Measurements from ENCODE around the gene SERP2. TPM values are rescaled to one million over a fixed set of nuclear protein-coding genes. Genes with fewer than 3 reads are reported as not detected.

The SERP2 gene
- total and polyA plus RNA-seq, 2 donors (not counting 1 experiment from before 2014, with no cell fraction given), result 10.6 to 15.5 TPM

- DNase-seq (ENCODE audit: low read depth in 2 of 2), result no peak
- H3K27me3 ChIP-seq (ENCODE audit: control insufficient read depth, insufficient read depth, low read length), result peaks cover 3% of the 10 kb centered on the region
- H3K4me3 ChIP-seq (replicated peaks in 1 of 4; ENCODE audit: control extremely low read depth in 1 of 4, insufficient read depth in 1 of 4, low read depth in 3 of 4, low read length in 4 of 4), result no peak overlapping the region
- H3K9ac ChIP-seq (ENCODE audit: insufficient read depth, low read length), result no peak overlapping the region
- no peaks in the 10 kb centered on the region for H3K79me2 ChIP-seq (ENCODE audit: control insufficient read depth, insufficient read depth, low read length)
- H3K4me2 ChIP-seq (ENCODE audit: extremely low read depth, insufficient read depth, low read length), result no peak overlapping the region
- H3K4me1 ChIP-seq (ENCODE audit: control insufficient read depth, extremely low read depth, insufficient read depth, low read length), result no peaks in the 10 kb centered on the region
- no peaks in the 10 kb centered on the region for H4K20me1 ChIP-seq (ENCODE audit: control insufficient read depth, extremely low read depth, insufficient read depth, low read length)
- H2AFZ ChIP-seq (ENCODE audit: low read length), result no peak overlapping the region
- H3K9me3 ChIP-seq (ENCODE audit: control insufficient read depth, insufficient read depth, low read depth, low read length), result no peaks in the 10 kb centered on the region
- TF ChIP-seq, protein P1, sequence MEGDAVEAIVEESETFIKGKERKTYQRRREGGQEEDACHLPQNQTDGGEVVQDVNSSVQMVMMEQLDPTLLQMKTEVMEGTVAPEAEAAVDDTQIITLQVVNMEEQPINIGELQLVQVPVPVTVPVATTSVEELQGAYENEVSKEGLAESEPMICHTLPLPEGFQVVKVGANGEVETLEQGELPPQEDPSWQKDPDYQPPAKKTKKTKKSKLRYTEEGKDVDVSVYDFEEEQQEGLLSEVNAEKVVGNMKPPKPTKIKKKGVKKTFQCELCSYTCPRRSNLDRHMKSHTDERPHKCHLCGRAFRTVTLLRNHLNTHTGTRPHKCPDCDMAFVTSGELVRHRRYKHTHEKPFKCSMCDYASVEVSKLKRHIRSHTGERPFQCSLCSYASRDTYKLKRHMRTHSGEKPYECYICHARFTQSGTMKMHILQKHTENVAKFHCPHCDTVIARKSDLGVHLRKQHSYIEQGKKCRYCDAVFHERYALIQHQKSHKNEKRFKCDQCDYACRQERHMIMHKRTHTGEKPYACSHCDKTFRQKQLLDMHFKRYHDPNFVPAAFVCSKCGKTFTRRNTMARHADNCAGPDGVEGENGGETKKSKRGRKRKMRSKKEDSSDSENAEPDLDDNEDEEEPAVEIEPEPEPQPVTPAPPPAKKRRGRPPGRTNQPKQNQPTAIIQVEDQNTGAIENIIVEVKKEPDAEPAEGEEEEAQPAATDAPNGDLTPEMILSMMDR (conservative IDR thresholded peaks at IDR 0.05 in 1 of 2, IDR thresholded peaks at IDR 0.05 in 1 of 2; ENCODE audit: low read depth in 1 of 2, low read length in 2 of 2), result no peak
- no peak for TF ChIP-seq EZH2 (IDR thresholded peaks at IDR 0.05; ENCODE audit: low read length, missing control alignments)
- H3K27ac ChIP-seq (ENCODE audit: insufficient read depth, low read length), result no peak overlapping the region
- H3K36me3 ChIP-seq (ENCODE audit: control insufficient read depth, insufficient read depth, low read length), result no peaks in the 10 kb centered on the region
These were observed 48.4 kb downstream of the SERP2 start for GRCh38 chr13:44421853-44422525.

GRCh38 chr13:44422755-44423643, 49.4 kb downstream of the SERP2 start:
- no peak overlapping the region for H3K4me3 ChIP-seq (replicated peaks in 1 of 4; ENCODE audit: control extremely low read depth in 1 of 4, insufficient read depth in 1 of 4, low read depth in 3 of 4, low read length in 4 of 4)
- H3K27ac ChIP-seq (ENCODE audit: insufficient read depth, low read length), result no peak overlapping the region
- no peaks in the 10 kb centered on the region for H4K20me1 ChIP-seq (ENCODE audit: control insufficient read depth, extremely low read depth, insufficient read depth, low read length)
- no peak for DNase-seq (ENCODE audit: low read depth in 2 of 2)
- H3K9ac ChIP-seq (ENCODE audit: insufficient read depth, low read length), result no peak overlapping the region
- H3K4me1 ChIP-seq (ENCODE audit: control insufficient read depth, extremely low read depth, insufficient read depth, low read length), result no peaks in the 10 kb centered on the region
- no peaks in the 10 kb centered on the region for H3K36me3 ChIP-seq (ENCODE audit: control insufficient read depth, insufficient read depth, low read length)
- H3K4me2 ChIP-seq (ENCODE audit: extremely low read depth, insufficient read depth, low read length), result no peak overlapping the region
- TF ChIP-seq, protein P1 (conservative IDR thresholded peaks at IDR 0.05 in 1 of 2, IDR thresholded peaks at IDR 0.05 in 1 of 2; ENCODE audit: low read depth in 1 of 2, low read length in 2 of 2), result no peak
- TF ChIP-seq EZH2 (IDR thresholded peaks at IDR 0.05; ENCODE audit: low read length, missing control alignments), result no peak
- H2AFZ ChIP-seq (ENCODE audit: low read length), result no peak overlapping the region
- H3K9me3 ChIP-seq (ENCODE audit: control insufficient read depth, insufficient read depth, low read depth, low read length), result no peaks in the 10 kb centered on the region
- H3K79me2 ChIP-seq (ENCODE audit: control insufficient read depth, insufficient read depth, low read length), result no peaks in the 10 kb centered on the region
- peaks cover 3% of the 10 kb centered on the region for H3K27me3 ChIP-seq (ENCODE audit: control insufficient read depth, insufficient read depth, low read length)

DNA sequence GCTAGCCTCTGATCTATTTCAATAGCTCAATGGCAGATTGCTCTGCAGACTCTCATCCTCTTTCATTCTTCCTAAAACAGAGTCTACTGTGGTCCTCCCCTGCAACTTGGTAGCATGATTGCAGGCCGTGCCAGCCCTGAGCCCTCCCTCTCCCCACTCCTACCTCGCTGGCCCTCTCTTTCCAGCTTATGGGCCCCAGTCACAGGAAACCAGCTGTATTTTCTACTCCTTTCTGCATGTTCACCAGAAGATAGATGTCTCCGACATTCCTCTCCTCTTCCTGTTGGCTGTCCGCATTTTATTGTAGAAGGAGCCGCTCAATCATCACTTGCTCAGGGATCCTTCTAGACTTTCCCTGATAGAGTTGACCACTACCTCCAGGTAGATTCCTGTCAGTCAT, 50.2 kb downstream of the SERP2 start:
- Histone ChIP-seq H3K79me2 (ENCODE audit: control insufficient read depth, insufficient read depth, low read length) (no peaks in the 10 kb centered on the region), H3K9ac (ENCODE audit: insufficient read depth, low read length) (no peak overlapping the region), H4K20me1 (ENCODE audit: control insufficient read depth, extremely low read depth, insufficient read depth, low read length) (no peaks in the 10 kb centered on the region), H3K4me3 (replicated peaks in 1 of 4; ENCODE audit: control extremely low read depth in 1 of 4, insufficient read depth in 1 of 4, low read depth in 3 of 4, low read length in 4 of 4) (no peak overlapping the region), H3K4me2 (ENCODE audit: extremely low read depth, insufficient read depth, low read length) (no peak overlapping the region), H3K36me3 (ENCODE audit: control insufficient read depth, insufficient read depth, low read length) (no peaks in the 10 kb centered on the region), H3K27me3 (ENCODE audit: control insufficient read depth, insufficient read depth, low read length) (peaks cover 3% of the 10 kb centered on the region), H3K4me1 (ENCODE audit: control insufficient read depth, extremely low read depth, insufficient read depth, low read length) (no peaks in the 10 kb centered on the region), H2AFZ (ENCODE audit: low read length) (no peak overlapping the region), H3K27ac (ENCODE audit: insufficient read depth, low read length) (no peak overlapping the region), H3K9me3 (ENCODE audit: control insufficient read depth, insufficient read depth, low read depth, low read length) (no peaks in the 10 kb centered on the region)
- TF ChIP-seq, protein P1 (conservative IDR thresholded peaks at IDR 0.05 in 1 of 2, IDR thresholded peaks at IDR 0.05 in 1 of 2; ENCODE audit: low read depth in 1 of 2, low read length in 2 of 2), result no peak
- no peak for TF ChIP-seq EZH2 (IDR thresholded peaks at IDR 0.05; ENCODE audit: low read length, missing control alignments)
- no peak for DNase-seq (ENCODE audit: low read depth in 2 of 2)

All from fibroblast of lung (primary cell).